ENCODE results near the gene SRGAP3.
A peak's percentile ranks its signal among the peaks of the same experiment; 100 is the strongest.

The SRGAP3 gene

GRCh38 chr3:8966150-8966819 lies 283.2 kb downstream of the SRGAP3 start:
- TF ChIP-seq CTCF (IDR thresholded peaks at IDR 0.05; ENCODE audit: low read length) (no peak), EZH2 (IDR thresholded peaks at IDR 0.05; ENCODE audit: borderline replicate concordance, low read length) (no peak)
- H3K9ac ChIP-seq (ENCODE audit: low read length) = no peak overlapping the region
- no peaks in the 10 kb centered on the region for H3K9me2 ChIP-seq (ENCODE audit: low read depth, low read length)
- H3K9me3 ChIP-seq (ENCODE audit: low read length) = no peaks in the 10 kb centered on the region
- no peaks in the 10 kb centered on the region for H3K36me3 ChIP-seq (ENCODE audit: insufficient read depth, low read length)
- H4K20me1 ChIP-seq (ENCODE audit: insufficient read depth, low read length) = no peaks in the 10 kb centered on the region
- no peaks in the 10 kb centered on the region for H3F3A ChIP-seq (ENCODE audit: insufficient read depth, low read length)
- peaks cover 18% of the 10 kb centered on the region for H3K79me2 ChIP-seq (ENCODE audit: insufficient read depth, low read length)
- no peaks in the 10 kb centered on the region for H3K27me3 ChIP-seq (ENCODE audit: insufficient read depth, low read length)
- H3K4me3 ChIP-seq (ENCODE audit: low read depth, low read length, poor library complexity, severe bottlenecking) = no peak overlapping the region
- H3K27ac ChIP-seq (ENCODE audit: low read depth, low read length, poor library complexity, severe bottlenecking) = no peak overlapping the region
- no peak overlapping the region for H2AFZ ChIP-seq (ENCODE audit: low read length)
- H3K4me2 ChIP-seq (ENCODE audit: low read length) = no peak overlapping the region
- H3K4me1 ChIP-seq (ENCODE audit: insufficient read depth, low read length, severe bottlenecking) = peaks cover 21% of the 10 kb centered on the region

GRCh38 chr3:8964436-8965370 lies 284.7 kb downstream of the SRGAP3 start:
- no peaks in the 10 kb centered on the region for H4K20me1 ChIP-seq (ENCODE audit: insufficient read depth, low read length)
- peaks cover 4% of the 10 kb centered on the region; the same call in 1 of the 2 replicates for H3K36me3 ChIP-seq (ENCODE audit: insufficient read depth, low read length)
- H3K9me3 ChIP-seq (ENCODE audit: low read length) = no peaks in the 10 kb centered on the region
- H3F3A ChIP-seq (ENCODE audit: insufficient read depth, low read length) = no peaks in the 10 kb centered on the region
- no peaks in the 10 kb centered on the region for H3K27me3 ChIP-seq (ENCODE audit: insufficient read depth, low read length)
- no peaks in the 10 kb centered on the region for H3K9me2 ChIP-seq (ENCODE audit: low read depth, low read length)
- H3K79me2 ChIP-seq (ENCODE audit: insufficient read depth, low read length) = peaks cover 32% of the 10 kb centered on the region
- peak overlapping the region; percentile 97; the same call in 1 of the 2 replicates for H2AFZ ChIP-seq (ENCODE audit: low read length)
- H3K4me2 ChIP-seq (ENCODE audit: low read length) = no peak overlapping the region
- H3K4me1 ChIP-seq (ENCODE audit: insufficient read depth, low read length, severe bottlenecking) = peaks cover 37% of the 10 kb centered on the region
- H3K27ac ChIP-seq (ENCODE audit: low read depth, low read length, poor library complexity, severe bottlenecking) = no peak overlapping the region
- no peak overlapping the region for H3K9ac ChIP-seq (ENCODE audit: low read length)
- TF ChIP-seq EZH2 (IDR thresholded peaks at IDR 0.05; ENCODE audit: borderline replicate concordance, low read length) (no peak), CTCF (IDR thresholded peaks at IDR 0.05; ENCODE audit: low read length) (no peak)
- no peak overlapping the region for H3K4me3 ChIP-seq (ENCODE audit: low read depth, low read length, poor library complexity, severe bottlenecking)

GRCh38 chr3:8963137-8963853 lies 286.2 kb downstream of the SRGAP3 start, which contains the start of gene RAD18:
Gene RAD18, minus strand, starts transcription at chr3:8963472. Its CDS starts 87 bp downstream, at chr3:8963385.
- Histone ChIP-seq H3K27ac (ENCODE audit: low read depth, low read length, poor library complexity, severe bottlenecking) (no peak within 1 kb of the TSS), H3K9ac (ENCODE audit: low read length) (peak within 1 kb of the TSS; percentile 72), H3K36me3 (ENCODE audit: insufficient read depth, low read length) (peaks cover 11% of the 10 kb centered on the region; the same call in 1 of the 2 replicates), H3K27me3 (ENCODE audit: insufficient read depth, low read length) (no peaks in the 10 kb centered on the region), H2AFZ (ENCODE audit: low read length) (peak within 1 kb of the TSS; percentile 97), H3K4me2 (ENCODE audit: low read length) (peak within 1 kb of the TSS; percentile 91), H3K9me2 (ENCODE audit: low read depth, low read length) (no peaks in the 10 kb centered on the region), H3K79me2 (ENCODE audit: insufficient read depth, low read length) (peaks cover 36% of the 10 kb centered on the region), H3K9me3 (ENCODE audit: low read length) (no peaks in the 10 kb centered on the region), H4K20me1 (ENCODE audit: insufficient read depth, low read length) (no peaks in the 10 kb centered on the region), H3K4me3 (ENCODE audit: low read depth, low read length, poor library complexity, severe bottlenecking) (peak within 1 kb of the TSS; percentile 80), H3K4me1 (ENCODE audit: insufficient read depth, low read length, severe bottlenecking) (peaks cover 45% of the 10 kb centered on the region), H3F3A (ENCODE audit: insufficient read depth, low read length) (no peaks in the 10 kb centered on the region)
- TF ChIP-seq EZH2 (IDR thresholded peaks at IDR 0.05; ENCODE audit: borderline replicate concordance, low read length) (no peak), CTCF (IDR thresholded peaks at IDR 0.05; ENCODE audit: low read length) (no peak)
